Naive thymus-derived CD4-positive, alpha-beta T cell (primary cell): Measurements from ENCODE around the gene CKS2. TPM values are rescaled to one million over a fixed set of nuclear protein-coding genes. Genes with fewer than 3 reads are reported as not detected.

Experiments
- ATAC-seq: fragments of 150-1000 bp; cut with Tn5 transposase; 2 replicates; pipeline ENCODE4 v1.10.0; 2021; ENCODE audit warnings: mild to moderate bottlenecking, moderate library complexity
- CTCF ChIA-PET: fragments of 350-600 bp; sonication (Branson Sonifier 250); formaldehyde crosslinking; loops from one replicate; lab custom pipeline; 2021; ENCODE audit warnings: antibody characterized with exemption; lab: Charles Lee
- POLR2A ChIA-PET: fragments of 350-600 bp; sonication (Branson Sonifier 250); formaldehyde crosslinking; loops from one replicate; lab custom pipeline; 2021; ENCODE audit warnings: antibody characterized with exemption, inconsistent platforms; lab: Charles Lee
- DNase-seq, 9 donors: peaks; one replicate each; pipeline versions ENCODE4 v3.0.0 to v3.0.0-alpha.2; 2020 to 2022; ENCODE audit warnings: mixed read lengths in 1 of 9
- H3K27ac ChIP-seq: one replicate; pipeline ENCODE4 v1.7.0; 2013; ENCODE audit warnings: mild to moderate bottlenecking, low read depth, low read length, moderate library complexity
- H3K27me3 ChIP-seq, 2 donors: one replicate each; pipeline ENCODE4 v1.7.0; 2013; ENCODE audit warnings: low read length in 2 of 2, mild to moderate bottlenecking in 2 of 2, moderate library complexity in 2 of 2; ENCODE audit not compliant: control insufficient read depth in 2 of 2, insufficient read depth in 2 of 2
- H3K36me3 ChIP-seq, 3 experiments: 1 replicate in 2 of 3; 2 replicates in 1 of 3; pipeline ENCODE4 v1.7.0; 2013; ENCODE audit warnings: low read length in 3 of 3, mild to moderate bottlenecking in 3 of 3, moderate library complexity in 1 of 3; ENCODE audit not compliant: insufficient read depth in 3 of 3, control insufficient read depth in 2 of 3
- H3K4me1 ChIP-seq, 2 donors: one replicate each; pipeline ENCODE4 v1.7.0; 2013; ENCODE audit warnings: low read length in 2 of 2, mild to moderate bottlenecking in 2 of 2, moderate library complexity in 1 of 2; ENCODE audit not compliant: control insufficient read depth in 2 of 2, insufficient read depth in 2 of 2
- H3K4me3 ChIP-seq: 2 replicates; pipeline ENCODE4 v1.7.0; 2013; ENCODE audit warnings: mild to moderate bottlenecking, low read length
- H3K9me3 ChIP-seq, 3 experiments: 1 replicate in 2 of 3; 2 replicates in 1 of 3; pipeline ENCODE4 v1.7.0; 2013; ENCODE audit warnings: low read length in 3 of 3; ENCODE audit not compliant: control insufficient read depth in 2 of 3
- H3K27ac Mint-ChIP-seq, 9 donors: one replicate each; pipeline ENCODE4 v1.8.0; 2020 to 2022; ENCODE audit warnings: mixed read lengths in 9 of 9, mild to moderate bottlenecking in 8 of 9, moderate library complexity in 5 of 9, inconsistent platforms in 2 of 9
- H3K27me3 Mint-ChIP-seq, 5 donors: one replicate each; pipeline ENCODE4 v1.8.0; 2021 to 2022; ENCODE audit warnings: mixed read lengths in 5 of 5, mild to moderate bottlenecking in 1 of 5
- H3K36me3 Mint-ChIP-seq, 5 donors: one replicate each; pipeline ENCODE4 v1.8.0; 2020 to 2022; ENCODE audit warnings: mixed read lengths in 5 of 5, mild to moderate bottlenecking in 3 of 5, inconsistent platforms in 1 of 5
- H3K4me1 Mint-ChIP-seq, 7 donors: one replicate each; pipeline ENCODE4 v1.8.0; 2020 to 2022; ENCODE audit warnings: mixed read lengths in 7 of 7, mild to moderate bottlenecking in 3 of 7, inconsistent platforms in 1 of 7
- H3K4me3 Mint-ChIP-seq, 10 donors: one replicate each; pipeline ENCODE4 v1.8.0; 2020 to 2022; ENCODE audit warnings: mild to moderate bottlenecking in 10 of 10, mixed read lengths in 10 of 10, moderate library complexity in 6 of 10, inconsistent platforms in 2 of 10
- H3K9me3 Mint-ChIP-seq, 11 donors: one replicate each; pipeline ENCODE4 v1.8.0; 2020 to 2022; ENCODE audit warnings: mixed read lengths in 11 of 11, mild to moderate bottlenecking in 4 of 11, inconsistent platforms in 1 of 11, moderate library complexity in 1 of 11
- intact Hi-C, 2 donors: fragments of 100-400 bp; cut with micrococcal nuclease; formaldehyde crosslinking; loops; one replicate each; pipeline ENCODE4 v1.15.1; 2023
- polyA plus RNA-seq, 2 donors: library from polyadenylated mRNA; unstranded; fragments of 300-500 nt; fragmentation: Illumina TruSeq; gene quantifications; one replicate each; pipeline ENCODE4 v1.2.3, GENCODE V29; 2021
- total RNA-seq, 6 experiments: library from RNA in 5 of 6; stranded (reverse) in 5 of 6; gene quantifications; 1 replicate in 5 of 6; 2 replicates in 1 of 6; pipeline ENCODE4 v1.2.3 and lab custom pipeline; 2021 to 2026

Gene CKS2
- total and polyA plus RNA-seq, 7 experiments from 2014 or later: 5.2 to 121 (median 8.0) TPM

GRCh38 chr9:89358376-89358916 is 47.5 kb downstream of the CKS2 start:
- Histone ChIP-seq H3K9me3 (no peaks in the 10 kb centered on the region), H3K27ac (no peak overlapping the region), H3K4me3 (no peak overlapping the region), H3K4me1 (no peaks in the 10 kb centered on the region), H3K27me3 (no peaks in the 10 kb centered on the region), H3K36me3 (peaks cover 17 to 98% (median 26%) of the 10 kb centered on the region in 3 experiments)
- Mint-ChIP-seq H3K27ac (peak overlapping the region in 6 of 9 donors; percentile 12 to 69 (median 26)), H3K27me3 (no peaks in the 10 kb centered on the region), H3K4me1 (peaks cover 7 to 22% (median 19%) of the 10 kb centered on the region in 7 donors), H3K36me3 (peaks cover 21 to 58% (median 33%) of the 10 kb centered on the region in 5 donors), H3K9me3 (peaks cover 0 to 4% (median 0%) of the 10 kb centered on the region in 11 donors), H3K4me3 (no peak overlapping the region)
- intact Hi-C loops: no loop called here
- ATAC-seq (no peak), DNase-seq (no peak)
- POLR2A ChIA-PET: interaction anchor here (1.6 to 2.9 kb wide), 2 partner anchors 9 to 11 kb away, joined by 5 to 10 read pairs; no protein-coding TSS in a partner anchor
- CTCF ChIA-PET: interaction anchor here (0.7 kb wide), 1 partner anchor 197 kb away, joined by 3 read pairs; no protein-coding TSS in a partner anchor

GRCh38 chr9:89358985-89359384 is 48.0 kb downstream of the CKS2 start:
- intact Hi-C loops: no loop called here
- Mint-ChIP-seq H3K27ac (peak overlapping the region in 6 of 9 donors; percentile 12 to 69 (median 27)), H3K27me3 (no peaks in the 10 kb centered on the region), H3K9me3 (peaks cover 0 to 4% (median 0%) of the 10 kb centered on the region in 11 donors), H3K4me1 (peaks cover 4 to 18% (median 13%) of the 10 kb centered on the region in 7 donors), H3K4me3 (no peak overlapping the region), H3K36me3 (peaks cover 18 to 56% (median 32%) of the 10 kb centered on the region in 5 donors)
- CTCF ChIA-PET: no interaction called here
- no peak overlapping the region for H3K27ac ChIP-seq
- H3K4me1 ChIP-seq: no peaks in the 10 kb centered on the region
- peaks cover 17 to 98% (median 25%) of the 10 kb centered on the region in 3 experiments for H3K36me3 ChIP-seq
- no peak for DNase-seq
- no peak overlapping the region for H3K4me3 ChIP-seq
- POLR2A ChIA-PET: no interaction called here
- no peaks in the 10 kb centered on the region for H3K9me3 ChIP-seq
- H3K27me3 ChIP-seq: no peaks in the 10 kb centered on the region
- peak; percentile 52 for ATAC-seq

- peaks cover 15 to 49% (median 27%) of the 10 kb centered on the region in 5 donors for H3K36me3 Mint-ChIP-seq
- POLR2A ChIA-PET: no interaction called here
- H3K27ac Mint-ChIP-seq: peak overlapping the region in 7 of 9 donors; percentile 34 to 90 (median 44)
- no peaks in the 10 kb centered on the region for H3K27me3 Mint-ChIP-seq
- Histone ChIP-seq H3K27me3 (no peaks in the 10 kb centered on the region), H3K4me1 (no peaks in the 10 kb centered on the region), H3K27ac (no peak overlapping the region), H3K9me3 (no peaks in the 10 kb centered on the region), H3K36me3 (peaks cover 17 to 91% (median 20%) of the 10 kb centered on the region in 3 experiments), H3K4me3 (no peak overlapping the region)
- DNase-seq (no peak), ATAC-seq (no peak)
- CTCF ChIA-PET: no interaction called here
- H3K4me3 Mint-ChIP-seq: no peak overlapping the region
- intact Hi-C loops: no loop called here
- peaks cover 4 to 15% (median 12%) of the 10 kb centered on the region in 7 donors for H3K4me1 Mint-ChIP-seq
- peaks cover 0 to 8% (median 0%) of the 10 kb centered on the region in 11 donors for H3K9me3 Mint-ChIP-seq
These were observed 48.8 kb downstream of the CKS2 start for GRCh38 chr9:89359751-89360261.

- peak overlapping the region in 8 of 9 donors; percentile 32 to 85 (median 74) for H3K27ac Mint-ChIP-seq
- DNase-seq (no peak), ATAC-seq (no peak)
- Histone ChIP-seq H3K36me3 (peaks cover 11 to 84% (median 20%) of the 10 kb centered on the region in 3 experiments), H3K27me3 (no peaks in the 10 kb centered on the region), H3K9me3 (no peaks in the 10 kb centered on the region), H3K4me3 (no peak overlapping the region), H3K4me1 (no peaks in the 10 kb centered on the region), H3K27ac (no peak overlapping the region)
- CTCF ChIA-PET: no interaction called here
- H3K4me3 Mint-ChIP-seq: no peak overlapping the region
- intact Hi-C loops: no loop called here
- no peaks in the 10 kb centered on the region for H3K27me3 Mint-ChIP-seq
- peaks cover 15 to 49% (median 24%) of the 10 kb centered on the region in 5 donors for H3K36me3 Mint-ChIP-seq
- H3K4me1 Mint-ChIP-seq: peaks cover 5 to 17% (median 14%) of the 10 kb centered on the region in 7 donors
- POLR2A ChIA-PET: no interaction called here
- peaks cover 0 to 8% (median 0%) of the 10 kb centered on the region in 11 donors for H3K9me3 Mint-ChIP-seq
These were observed 49.5 kb downstream of the CKS2 start for GRCh38 chr9:89360465-89360864.

- Histone ChIP-seq H3K27me3 (no peaks in the 10 kb centered on the region), H3K4me1 (no peaks in the 10 kb centered on the region), H3K9me3 (no peaks in the 10 kb centered on the region), H3K27ac (no peak overlapping the region), H3K36me3 (peaks cover 7 to 78% (median 20%) of the 10 kb centered on the region in 3 experiments), H3K4me3 (no peak overlapping the region)
- H3K36me3 Mint-ChIP-seq: peaks cover 15 to 45% (median 21%) of the 10 kb centered on the region in 5 donors
- peaks cover 9 to 18% (median 12%) of the 10 kb centered on the region in 7 donors for H3K4me1 Mint-ChIP-seq
- ATAC-seq: no peak
- no peak overlapping the region for H3K4me3 Mint-ChIP-seq
- no peaks in the 10 kb centered on the region for H3K27me3 Mint-ChIP-seq
- H3K27ac Mint-ChIP-seq: peak overlapping the region in 7 of 9 donors; percentile 44 to 85 (median 78)
- intact Hi-C loops: no loop called here
- H3K9me3 Mint-ChIP-seq: peaks cover 0 to 8% (median 0%) of the 10 kb centered on the region in 11 donors
- CTCF ChIA-PET: no interaction called here
- POLR2A ChIA-PET: no interaction called here
- DNase-seq: no peak
These were observed 50.0 kb downstream of the CKS2 start for GRCh38 chr9:89361031-89361430.

- H3K4me3 ChIP-seq: no peak overlapping the region
- no peak overlapping the region for H3K27ac ChIP-seq
- no peak for ATAC-seq
- H3K27me3 ChIP-seq: no peaks in the 10 kb centered on the region
- no peak for DNase-seq
- CTCF ChIA-PET: no interaction called here
- POLR2A ChIA-PET: interaction anchor here (0.6 kb wide), 1 partner anchor 62 kb away, joined by 3 read pairs; no protein-coding TSS in a partner anchor
- H3K27me3 Mint-ChIP-seq: no peaks in the 10 kb centered on the region
- no peaks in the 10 kb centered on the region for H3K9me3 ChIP-seq
- peak overlapping the region in 1 of 10 donors; percentile 6 for H3K4me3 Mint-ChIP-seq
- H3K4me1 ChIP-seq: no peaks in the 10 kb centered on the region
- peaks cover 5 to 26% (median 12%) of the 10 kb centered on the region in 7 donors for H3K4me1 Mint-ChIP-seq
- H3K36me3 Mint-ChIP-seq: peaks cover 14 to 40% (median 15%) of the 10 kb centered on the region in 5 donors
- H3K27ac Mint-ChIP-seq: peak overlapping the region in 8 of 9 donors; percentile 14 to 85 (median 64)
- intact Hi-C loops: no loop called here
- H3K36me3 ChIP-seq: peaks cover 7 to 68% (median 20%) of the 10 kb centered on the region in 3 experiments
- peaks cover 0 to 8% (median 0%) of the 10 kb centered on the region in 11 donors for H3K9me3 Mint-ChIP-seq
These were observed 51.0 kb downstream of the CKS2 start for GRCh38 chr9:89361816-89362646.
